ENCODE results near the gene CHST3.

CHST3 gene

DNA sequence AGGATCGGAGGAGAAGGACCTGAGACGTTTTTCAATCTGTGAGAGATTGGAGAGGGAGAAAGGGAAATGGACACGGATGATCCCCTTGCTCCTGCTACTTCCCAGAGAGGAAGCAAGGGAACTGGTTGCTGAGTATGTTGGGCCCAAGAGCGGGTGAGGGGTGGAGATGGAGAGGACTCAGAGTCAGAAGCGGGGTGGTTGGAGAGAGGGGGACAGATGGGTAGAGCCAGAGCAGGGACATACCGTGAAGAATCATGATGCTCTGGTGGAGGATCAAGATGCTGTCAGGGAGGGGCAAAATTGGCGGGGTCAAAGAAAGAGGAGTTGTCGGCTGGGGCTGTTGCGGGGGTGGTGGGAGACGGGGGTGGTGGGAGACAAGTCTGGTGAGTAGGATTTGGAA, 2.4 kb upstream of the CHST3 start:
- H3K9me3 ChIP-seq (ENCODE audit: severe bottlenecking) = no peaks in the 10 kb centered on the region
- no peak for ATAC-seq (ENCODE audit: low read depth)
- peaks cover 1% of the 10 kb centered on the region for H3K4me1 ChIP-seq (ENCODE audit: insufficient read depth, poor library complexity, severe bottlenecking)
- no peak for DNase-seq (ENCODE audit: low spot score)
- H3K36me3 ChIP-seq (ENCODE audit: low read depth) = 0 out of 2 replicates have a peak, but pooled peaks cover under 1% of the 10 kb centered on the region
- no peak for TF ChIP-seq CTCF (IDR thresholded peaks at IDR 0.05; ENCODE audit: poor library complexity, severe bottlenecking)
- no peaks in the 10 kb centered on the region for H3K27me3 ChIP-seq (ENCODE audit: insufficient read depth, poor library complexity, severe bottlenecking)
- no peak overlapping the region for H3K27ac ChIP-seq (ENCODE audit: poor library complexity, severe bottlenecking)
- no peak overlapping the region for H3K4me3 ChIP-seq (ENCODE audit: severe bottlenecking)

GRCh38 chr10:71962901-71963300, 1.3 kb upstream of the CHST3 start:
- Histone ChIP-seq H3K36me3 (ENCODE audit: low read depth) (0 out of 2 replicates have a peak, but pooled peaks cover 8% of the 10 kb centered on the region), H3K9me3 (ENCODE audit: severe bottlenecking) (no peaks in the 10 kb centered on the region), H3K4me1 (ENCODE audit: insufficient read depth, poor library complexity, severe bottlenecking) (peaks cover 7% of the 10 kb centered on the region), H3K4me3 (ENCODE audit: severe bottlenecking) (no peak overlapping the region), H3K27ac (ENCODE audit: poor library complexity, severe bottlenecking) (no peak overlapping the region), H3K27me3 (ENCODE audit: insufficient read depth, poor library complexity, severe bottlenecking) (no peaks in the 10 kb centered on the region)
- DNase-seq (ENCODE audit: low spot score) = no peak
- no peak for ATAC-seq (ENCODE audit: low read depth)
- no peak for TF ChIP-seq CTCF (IDR thresholded peaks at IDR 0.05; ENCODE audit: poor library complexity, severe bottlenecking)

DNA sequence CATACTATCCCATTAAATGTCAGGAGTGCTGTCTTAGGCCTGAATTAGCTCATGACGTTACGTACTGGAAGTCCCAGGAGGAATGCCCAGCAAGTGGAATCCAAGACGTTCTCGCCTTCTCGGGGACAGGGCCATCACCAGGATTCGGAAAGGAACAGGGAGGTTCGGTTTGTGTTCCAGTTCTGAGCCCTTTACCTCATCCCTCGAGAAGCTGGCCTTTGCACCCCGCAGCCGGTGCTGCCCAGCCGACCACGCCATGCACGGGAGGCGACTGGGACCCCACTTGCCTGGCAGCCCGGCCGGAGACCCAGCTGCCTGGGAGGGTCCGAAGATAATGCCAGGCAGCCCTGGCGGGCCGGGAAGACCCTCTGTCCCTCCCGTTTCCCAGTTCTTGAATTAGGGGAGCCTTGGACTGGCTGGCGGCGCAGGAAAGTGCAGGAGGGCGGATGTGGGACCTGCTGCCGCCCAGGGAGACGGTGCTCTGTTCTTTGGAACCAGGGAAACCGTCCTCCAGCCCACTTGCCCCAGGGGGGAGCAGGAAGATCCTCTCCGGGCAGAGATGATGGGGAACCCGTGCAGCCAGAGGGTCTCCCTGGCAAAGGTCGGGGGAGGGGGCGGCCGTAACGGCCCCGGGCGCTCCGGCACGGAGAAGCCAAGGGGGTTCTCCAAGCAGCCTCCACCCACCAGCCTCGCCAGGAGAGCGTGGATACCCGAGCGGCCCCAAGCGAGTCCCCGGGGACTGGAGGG, 671 bp upstream of the CHST3 start:
- no peaks in the 10 kb centered on the region for H3K9me3 ChIP-seq (ENCODE audit: severe bottlenecking)
- DNase-seq (ENCODE audit: low spot score) (no peak), ATAC-seq (ENCODE audit: low read depth) (no peak)
- H3K27me3 ChIP-seq (ENCODE audit: insufficient read depth, poor library complexity, severe bottlenecking) = no peaks in the 10 kb centered on the region
- peaks cover 8% of the 10 kb centered on the region; the same call in 1 of the 2 replicates for H3K36me3 ChIP-seq (ENCODE audit: low read depth)
- TF ChIP-seq CTCF (IDR thresholded peaks at IDR 0.05; ENCODE audit: poor library complexity, severe bottlenecking) = no peak
- H3K4me3 ChIP-seq (ENCODE audit: severe bottlenecking) = peak overlapping the region; percentile 72
- peaks cover 13% of the 10 kb centered on the region for H3K4me1 ChIP-seq (ENCODE audit: insufficient read depth, poor library complexity, severe bottlenecking)
- peak overlapping the region; percentile 97 for H3K27ac ChIP-seq (ENCODE audit: poor library complexity, severe bottlenecking)

DNA sequence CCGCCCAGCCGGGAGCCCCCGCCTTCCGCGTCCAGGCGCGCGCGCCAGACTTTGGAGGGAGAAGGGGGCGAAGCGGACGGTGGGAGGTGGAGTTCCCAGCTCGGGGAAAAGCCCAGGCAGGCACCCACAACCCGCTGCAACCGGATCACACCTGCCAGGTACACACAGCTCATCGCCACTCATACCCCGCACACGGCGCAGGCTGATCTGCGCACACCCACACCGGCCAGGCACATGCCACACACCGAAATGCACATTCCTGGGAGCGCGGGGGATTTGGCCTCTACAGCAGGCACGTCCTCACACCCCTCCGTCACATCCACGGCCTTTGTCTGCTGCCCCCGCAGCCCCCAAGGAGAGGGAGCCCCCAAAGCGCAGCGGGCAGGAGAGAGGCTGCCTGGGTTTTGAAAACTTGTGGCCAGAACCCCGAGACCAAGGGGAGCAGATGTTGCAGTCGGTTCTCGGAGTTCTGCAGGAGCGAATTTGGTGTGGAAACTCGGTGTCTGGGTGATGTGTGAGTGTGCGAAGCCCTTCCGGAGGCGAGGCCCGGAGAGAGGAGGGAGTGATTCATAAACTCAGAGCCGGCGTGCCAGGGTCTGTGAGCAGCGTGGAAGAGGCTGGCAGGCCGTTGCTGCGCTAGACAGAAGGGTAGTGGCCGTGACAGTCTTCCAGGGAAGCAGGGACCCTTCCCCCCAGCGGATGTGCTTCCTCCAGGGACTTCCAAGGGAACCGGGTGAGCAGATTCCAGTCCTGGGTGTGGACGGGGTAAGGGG, 734 bp downstream of the CHST3 start:
- ATAC-seq (ENCODE audit: low read depth) (peak; percentile 73), DNase-seq (ENCODE audit: low spot score) (no peak)
- peaks cover 8% of the 10 kb centered on the region; the same call in 1 of the 2 replicates for H3K36me3 ChIP-seq (ENCODE audit: low read depth)
- H3K27ac ChIP-seq (ENCODE audit: poor library complexity, severe bottlenecking) = peak overlapping the region; percentile 97
- peaks cover 27% of the 10 kb centered on the region for H3K4me1 ChIP-seq (ENCODE audit: insufficient read depth, poor library complexity, severe bottlenecking)
- TF ChIP-seq CTCF (IDR thresholded peaks at IDR 0.05; ENCODE audit: poor library complexity, severe bottlenecking) = no peak
- no peaks in the 10 kb centered on the region for H3K27me3 ChIP-seq (ENCODE audit: insufficient read depth, poor library complexity, severe bottlenecking)
- H3K4me3 ChIP-seq (ENCODE audit: severe bottlenecking) = peak overlapping the region; percentile 72
- no peaks in the 10 kb centered on the region for H3K9me3 ChIP-seq (ENCODE audit: severe bottlenecking)

Data from RWPE2 (cell line).